HEK293 (cell line): ENCODE data around the gene RPAP3.
A peak's percentile ranks its signal among the peaks of the same experiment; 100 is the strongest.

Source experiments
- CTCF ChIP-seq: fragments of 450-650 bp; formaldehyde crosslinking; IDR thresholded peaks from 2 replicates; pipeline ENCODE4 v1.5.1; 2016; ENCODE audit warnings: missing biosample characterization, missing genetic modification characterization
- ZNF449 ChIP-seq: fragments of 450-650 bp; formaldehyde crosslinking; IDR thresholded peaks from 2 replicates; pipeline ENCODE4 v1.5.1; 2017; ENCODE audit warnings: missing biosample characterization, mild to moderate bottlenecking, missing genetic modification characterization, moderate library complexity

GRCh38 chr12:47705566-47706425 is at the start of gene RPAP3:
- peak; percentile 70 for TF ChIP-seq CTCF (tag by site-specific recombination)
- no peak for TF ChIP-seq ZNF449 (tag by site-specific recombination)
